ENCODE measurements around the gene ABCF3. TPM values are rescaled to one million over a fixed set of nuclear protein-coding genes. Genes with fewer than 3 reads are reported as not detected.

ABCF3 gene
- total RNA-seq, 1 experiment from 2014 or later, result 56.1 TPM

- no peak overlapping the region for H4K91ac ChIP-seq (ENCODE audit: insufficient read length, low read depth, low read length)
- no peak overlapping the region for H3T11ph ChIP-seq (ENCODE audit: low read length)
- Mint-ChIP-seq H3K27me3 (ENCODE audit: low read depth) (peaks cover 1% of the 10 kb centered on the region; the same call in 1 of the 2 replicates), H3K4me3 (peak overlapping the region; percentile 98 to 99), H3K36me3 (ENCODE audit: insufficient read depth in 1 of 3, low read depth in 3 of 3) (peaks cover 62 to 80% (median 72%) of the 10 kb centered on the region in 3 experiments), H3K27ac (peak overlapping the region; percentile 98 to 99 (median 99)), H3K9me3 (no peaks in the 10 kb centered on the region; a peak in 1 of 5 replicates), H3K4me1 (peaks cover 25 to 29% of the 10 kb centered on the region in 2 experiments)
- no peak overlapping the region for H2BK12ac ChIP-seq (ENCODE audit: insufficient read length, low read depth, low read length)
- no peak overlapping the region for H3K23ac ChIP-seq (ENCODE audit: insufficient read length, low read depth, low read length)
- no CpG with 5 or more reads among the region's 18 CpGs for WGBS (ENCODE audit: extremely low coverage, insufficient read length, low lambda C conversion rate)
- no peak overlapping the region for H2BK15ac ChIP-seq (ENCODE audit: low read depth, low read length)
- H3K14ac ChIP-seq (ENCODE audit: insufficient read depth, low read length), result no peak overlapping the region
- H4K20me1 ChIP-seq (ENCODE audit: control insufficient read depth, insufficient read depth, insufficient read length), result no peaks in the 10 kb centered on the region
- H4K8ac ChIP-seq (replicated peaks; ENCODE audit: insufficient read length, low read depth, low read length), result no peak overlapping the region
- TF ChIP-seq CTCF (conservative IDR thresholded peaks at IDR 0.05), result no peak
- H3K18ac ChIP-seq (ENCODE audit: insufficient read length, low read depth, low read length), result no peak overlapping the region
- no peaks in the 10 kb centered on the region for H3K9me3 ChIP-seq (ENCODE audit: control insufficient read depth, low read depth, low read length)
- peaks cover 14% of the 10 kb centered on the region for H3K23me2 ChIP-seq (ENCODE audit: insufficient read length, low read depth, low read length, poor library complexity, severe bottlenecking)
- H2AK5ac ChIP-seq (ENCODE audit: insufficient read length, low read length), result no peak overlapping the region
- H3K4me1 ChIP-seq (ENCODE audit: insufficient read depth, low read length), result no peaks in the 10 kb centered on the region
- no peak overlapping the region for H2AFZ ChIP-seq (ENCODE audit: low read length)
- no peak overlapping the region for H2BK120ac ChIP-seq (ENCODE audit: low read depth, low read length, poor library complexity, severe bottlenecking)
- peak overlapping the region; percentile 67 for H3K9ac ChIP-seq (ENCODE audit: extremely low read depth, insufficient read length, low read length)
- no peak overlapping the region for H2BK20ac ChIP-seq (ENCODE audit: low read depth, low read length, poor library complexity, severe bottlenecking)
- peaks cover 5% of the 10 kb centered on the region; the same call in 1 of the 2 replicates for H3K79me2 ChIP-seq (ENCODE audit: insufficient read depth, low read length)
- no peaks in the 10 kb centered on the region for H3K27me3 ChIP-seq (ENCODE audit: insufficient read depth, low read length)
- peak overlapping the region; percentile 96 for H3K4me2 ChIP-seq (ENCODE audit: insufficient read depth, insufficient read length, low read length)
- no peak overlapping the region for H2BK5ac ChIP-seq (ENCODE audit: insufficient read length, low read length)
- no peak for DNase-seq
- no peak overlapping the region for H4K5ac ChIP-seq (ENCODE audit: insufficient read length, low read depth, low read length)
- H3K27ac ChIP-seq (ENCODE audit: insufficient read length, low read depth, low read length), result peak overlapping the region; percentile 80
- H3K56ac ChIP-seq (ENCODE audit: insufficient read length, low read depth, low read length), result no peak overlapping the region
- peaks cover 5% of the 10 kb centered on the region for H3K79me1 ChIP-seq (ENCODE audit: insufficient read depth, low read depth, low read length, poor library complexity, severe bottlenecking)
- no peak overlapping the region for H3K4ac ChIP-seq (ENCODE audit: low read depth, low read length)
These were observed 1.3 kb upstream of the ABCF3 start for GRCh38 chr3:184184546-184185230.
